Mucosa of rectum (tissue), 2 donors: ENCODE data around the gene CPEB1.

Experiments used
- H3K27ac ChIP-seq, 2 donors: one replicate each; pipeline ENCODE4 v1.7.0; 2013; ENCODE audit warnings: inconsistent platforms in 2 of 2, low read depth in 2 of 2, low read length in 2 of 2
- H3K27me3 ChIP-seq, 2 donors: one replicate each; pipeline ENCODE4 v1.7.0; 2013; ENCODE audit warnings: low read length in 2 of 2; ENCODE audit not compliant: control insufficient read depth in 2 of 2, insufficient read depth in 2 of 2
- H3K36me3 ChIP-seq, 2 donors: one replicate each; pipeline ENCODE4 v1.7.0; 2013; ENCODE audit warnings: low read length in 2 of 2; ENCODE audit not compliant: control insufficient read depth in 2 of 2, insufficient read depth in 2 of 2
- H3K4me1 ChIP-seq, 2 donors: one replicate each; pipeline ENCODE4 v1.7.0; 2013; ENCODE audit warnings: low read length in 2 of 2, mild to moderate bottlenecking in 1 of 2; ENCODE audit not compliant: control insufficient read depth in 2 of 2, insufficient read depth in 2 of 2
- H3K4me3 ChIP-seq, 2 donors: one replicate each; pipeline ENCODE4 v1.7.0; 2013; ENCODE audit warnings: low read length in 2 of 2
- H3K9ac ChIP-seq, 2 donors: one replicate each; pipeline ENCODE4 v1.7.0; 2013; ENCODE audit warnings: low read length in 2 of 2, low read depth in 1 of 2, mild to moderate bottlenecking in 1 of 2
- H3K9me3 ChIP-seq, 2 donors: one replicate each; pipeline ENCODE4 v1.7.0; 2013; ENCODE audit warnings: low read length in 2 of 2; ENCODE audit not compliant: control insufficient read depth in 2 of 2
- donor health status: healthy.
- donor health status: Normal muscosa, but diverticular disease.

CPEB1 gene

GRCh38 chr15:82641129-82641798 is 5.9 kb downstream of the CPEB1 start:
- Histone ChIP-seq H3K36me3 (no peaks in the 10 kb centered on the region), H3K4me3 (no peak overlapping the region), H3K9ac (no peak overlapping the region), H3K4me1 (no peaks in the 10 kb centered on the region), H3K27ac (no peak overlapping the region), H3K9me3 (no peaks in the 10 kb centered on the region), H3K27me3 (peaks cover 0 to 4% of the 10 kb centered on the region in 2 donors)

GRCh38 chr15:82640672-82641071 is 6.5 kb downstream of the CPEB1 start:
- Histone ChIP-seq H3K4me3 (no peak overlapping the region), H3K36me3 (no peaks in the 10 kb centered on the region), H3K4me1 (no peaks in the 10 kb centered on the region), H3K27ac (no peak overlapping the region), H3K9me3 (no peaks in the 10 kb centered on the region), H3K9ac (no peak overlapping the region), H3K27me3 (peaks cover 0 to 3% of the 10 kb centered on the region in 2 donors)

- Histone ChIP-seq H3K27ac (no peak overlapping the region), H3K9ac (no peak overlapping the region), H3K9me3 (no peaks in the 10 kb centered on the region), H3K27me3 (no peaks in the 10 kb centered on the region), H3K36me3 (no peaks in the 10 kb centered on the region), H3K4me1 (no peaks in the 10 kb centered on the region), H3K4me3 (no peak overlapping the region)
Observed at GRCh38 chr15:82635798-82636197, 11.4 kb downstream of the CPEB1 start.

DNA sequence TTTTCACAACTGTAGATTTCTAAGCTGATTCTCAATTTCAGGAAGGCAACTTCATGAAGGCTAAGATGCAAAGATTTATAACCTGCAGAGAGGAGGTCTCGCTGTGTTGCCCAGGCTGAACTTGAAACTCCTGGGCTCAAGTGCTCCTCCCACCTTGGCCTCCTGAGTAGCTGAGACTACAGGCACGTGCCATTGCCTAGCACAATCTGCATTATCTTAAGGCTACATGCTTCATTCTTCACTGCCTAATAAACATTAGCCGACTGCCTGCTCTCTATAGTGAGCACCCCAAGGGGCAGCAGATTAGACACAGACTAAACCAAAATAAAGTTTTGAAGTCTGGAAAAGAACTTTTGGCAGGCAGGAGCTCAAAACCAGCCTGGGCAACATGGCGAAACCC is 17.1 kb downstream of the CPEB1 start:
- Histone ChIP-seq H3K27me3 (peaks cover 0 to 3% of the 10 kb centered on the region in 2 donors), H3K9ac (no peak overlapping the region), H3K27ac (no peak overlapping the region), H3K4me1 (no peaks in the 10 kb centered on the region), H3K4me3 (no peak overlapping the region), H3K36me3 (no peaks in the 10 kb centered on the region), H3K9me3 (no peaks in the 10 kb centered on the region)

- peaks cover 0 to 6% of the 10 kb centered on the region in 2 donors for H3K27me3 ChIP-seq
- H3K27ac ChIP-seq = no peak overlapping the region
- H3K9me3 ChIP-seq = no peaks in the 10 kb centered on the region
- H3K4me1 ChIP-seq = no peaks in the 10 kb centered on the region
- H3K9ac ChIP-seq = no peak overlapping the region
- no peak overlapping the region for H3K4me3 ChIP-seq
- H3K36me3 ChIP-seq = no peaks in the 10 kb centered on the region
Observed at GRCh38 chr15:82625136-82625535, 22.0 kb downstream of the CPEB1 start.

GRCh38 chr15:82624438-82624837 is 22.7 kb downstream of the CPEB1 start:
- no peaks in the 10 kb centered on the region for H3K9me3 ChIP-seq
- H3K27ac ChIP-seq = no peak overlapping the region
- H3K27me3 ChIP-seq = peaks cover 0 to 3% of the 10 kb centered on the region in 2 donors
- H3K4me1 ChIP-seq = no peaks in the 10 kb centered on the region
- no peak overlapping the region for H3K4me3 ChIP-seq
- H3K36me3 ChIP-seq = no peaks in the 10 kb centered on the region
- H3K9ac ChIP-seq = no peak overlapping the region

DNA sequence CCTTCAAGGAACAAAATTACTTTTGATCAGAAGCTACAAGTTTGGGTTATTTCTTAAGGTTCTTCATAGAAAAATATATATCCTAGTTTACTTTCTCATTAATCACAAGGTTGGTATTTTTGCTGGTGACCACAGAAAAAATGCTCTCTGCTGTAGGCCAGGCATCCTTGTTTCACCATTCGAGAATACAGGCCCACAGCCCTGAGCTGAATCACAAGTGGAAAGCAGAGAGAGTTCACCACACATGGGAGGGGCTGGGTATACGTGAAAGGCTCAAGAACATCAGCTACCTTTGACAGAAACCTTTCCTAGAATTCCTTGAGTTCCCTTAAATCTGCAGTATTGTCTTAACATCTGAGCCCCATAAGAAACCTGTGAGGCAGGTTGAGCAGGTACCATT is 23.2 kb downstream of the CPEB1 start:
- Histone ChIP-seq H3K27me3 (peaks cover 0 to 3% of the 10 kb centered on the region in 2 donors), H3K9me3 (no peaks in the 10 kb centered on the region), H3K27ac (no peak overlapping the region), H3K9ac (no peak overlapping the region), H3K4me3 (no peak overlapping the region), H3K36me3 (no peaks in the 10 kb centered on the region), H3K4me1 (no peaks in the 10 kb centered on the region)

GRCh38 chr15:82621970-82622369 is 25.2 kb downstream of the CPEB1 start:
- Histone ChIP-seq H3K36me3 (no peaks in the 10 kb centered on the region), H3K4me3 (no peak overlapping the region), H3K4me1 (no peaks in the 10 kb centered on the region), H3K9me3 (no peaks in the 10 kb centered on the region), H3K27me3 (peaks cover 0 to 3% of the 10 kb centered on the region in 2 donors), H3K27ac (no peak overlapping the region), H3K9ac (no peak overlapping the region)

- Histone ChIP-seq H3K4me1 (no peaks in the 10 kb centered on the region), H3K36me3 (no peaks in the 10 kb centered on the region), H3K9ac (no peak overlapping the region), H3K4me3 (no peak overlapping the region), H3K27me3 (no peaks in the 10 kb centered on the region), H3K27ac (no peak overlapping the region), H3K9me3 (no peaks in the 10 kb centered on the region)
Observed at GRCh38 chr15:82613747-82614146, 33.4 kb downstream of the CPEB1 start.

GRCh38 chr15:82611348-82611747 is 35.8 kb downstream of the CPEB1 start:
- no peaks in the 10 kb centered on the region for H3K4me1 ChIP-seq
- no peak overlapping the region for H3K27ac ChIP-seq
- H3K4me3 ChIP-seq = no peak overlapping the region
- no peaks in the 10 kb centered on the region for H3K27me3 ChIP-seq
- H3K9ac ChIP-seq = no peak overlapping the region
- H3K9me3 ChIP-seq = no peaks in the 10 kb centered on the region
- no peaks in the 10 kb centered on the region for H3K36me3 ChIP-seq

DNA sequence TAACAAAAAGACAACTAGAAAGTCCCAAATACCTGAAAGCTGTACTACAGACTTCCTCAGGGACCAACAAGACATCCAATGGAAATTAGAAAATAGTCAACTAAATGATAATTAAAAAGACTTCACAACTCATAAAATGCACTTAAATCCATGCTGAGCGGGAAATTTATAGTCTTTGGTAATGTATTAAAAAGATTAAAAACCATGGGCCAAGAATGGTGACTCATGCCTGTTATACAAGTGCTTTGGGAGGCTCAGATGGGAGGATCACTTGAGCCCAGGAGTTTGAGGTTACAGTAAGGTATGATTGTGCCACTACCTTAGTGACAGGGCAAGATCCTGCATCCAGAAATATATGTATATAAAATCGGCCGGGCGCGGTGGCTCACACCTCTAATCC is 45.0 kb downstream of the CPEB1 start:
- H3K4me3 ChIP-seq = no peak overlapping the region
- H3K9me3 ChIP-seq = no peaks in the 10 kb centered on the region
- no peak overlapping the region for H3K9ac ChIP-seq
- no peaks in the 10 kb centered on the region for H3K4me1 ChIP-seq
- H3K27me3 ChIP-seq = no peaks in the 10 kb centered on the region
- no peak overlapping the region for H3K27ac ChIP-seq
- H3K36me3 ChIP-seq = no peaks in the 10 kb centered on the region
